Activated naive CD4-positive, alpha-beta T cell treated with anti-CD3 and anti-CD28 coated beads, Interleukin-2, amount 10 ng/mL, durations not matched to agents 7 days and 5 days (primary cell): ENCODE measurements around the gene UHRF2.
A peak's percentile ranks its signal among the peaks of the same experiment; 100 is the strongest.

Experiments
- CTCF ChIA-PET: fragments of 350-600 bp; sonication (Branson Sonifier 250); formaldehyde crosslinking; loops from one replicate; lab custom pipeline; 2021; ENCODE audit warnings: antibody characterized with exemption; lab: Charles Lee
- DNase-seq: peaks from one replicate; pipeline ENCODE4 v3.0.0-alpha.2; 2020
- H3K27ac Mint-ChIP-seq: one replicate; pipeline ENCODE4 v1.8.0; 2021; ENCODE audit warnings: mild to moderate bottlenecking, moderate library complexity, mixed read lengths
- H3K27me3 Mint-ChIP-seq: one replicate; pipeline ENCODE4 v1.8.0; 2021; ENCODE audit warnings: mild to moderate bottlenecking, mixed read lengths
- H3K36me3 Mint-ChIP-seq: one replicate; pipeline ENCODE4 v1.8.0; 2021; ENCODE audit warnings: mixed read lengths
- H3K4me1 Mint-ChIP-seq: one replicate; pipeline ENCODE4 v1.8.0; 2021; ENCODE audit warnings: mixed read lengths
- H3K4me3 Mint-ChIP-seq: one replicate; pipeline ENCODE4 v1.8.0; 2021; ENCODE audit warnings: mild to moderate bottlenecking, moderate library complexity, mixed read lengths
- H3K9me3 Mint-ChIP-seq: one replicate; pipeline ENCODE4 v1.8.0; 2021; ENCODE audit warnings: mixed read lengths

Gene UHRF2

DNA sequence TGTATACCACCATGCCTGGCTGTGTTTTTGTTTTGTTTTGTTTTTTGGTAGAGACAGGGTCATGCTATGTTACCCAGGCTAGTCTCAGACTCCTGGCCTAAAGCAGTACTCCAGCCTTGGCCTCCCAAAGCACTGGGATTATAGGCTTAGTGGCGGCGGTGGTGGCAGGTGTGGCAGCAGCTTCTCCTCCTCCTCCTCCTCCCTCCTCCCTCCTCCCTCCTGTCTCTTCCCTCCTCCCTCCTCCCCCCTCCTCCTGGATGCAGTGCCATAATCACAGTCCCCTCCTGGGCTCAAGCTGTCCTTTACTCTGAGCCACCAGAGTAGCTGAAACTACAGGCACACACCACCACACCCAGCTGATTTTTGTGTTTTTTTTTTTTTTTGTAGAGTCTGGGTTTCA, 71.2 kb downstream of the UHRF2 start:
- CTCF ChIA-PET: no interaction called here
- Mint-ChIP-seq H3K4me1 (no peaks in the 10 kb centered on the region), H3K27me3 (no peaks in the 10 kb centered on the region), H3K4me3 (no peak overlapping the region), H3K36me3 (peaks cover 33% of the 10 kb centered on the region), H3K9me3 (no peaks in the 10 kb centered on the region), H3K27ac (no peak overlapping the region)
- no peak for DNase-seq

GRCh38 chr9:6488395-6488794, 75.4 kb downstream of the UHRF2 start:
- no peak for DNase-seq

DNA sequence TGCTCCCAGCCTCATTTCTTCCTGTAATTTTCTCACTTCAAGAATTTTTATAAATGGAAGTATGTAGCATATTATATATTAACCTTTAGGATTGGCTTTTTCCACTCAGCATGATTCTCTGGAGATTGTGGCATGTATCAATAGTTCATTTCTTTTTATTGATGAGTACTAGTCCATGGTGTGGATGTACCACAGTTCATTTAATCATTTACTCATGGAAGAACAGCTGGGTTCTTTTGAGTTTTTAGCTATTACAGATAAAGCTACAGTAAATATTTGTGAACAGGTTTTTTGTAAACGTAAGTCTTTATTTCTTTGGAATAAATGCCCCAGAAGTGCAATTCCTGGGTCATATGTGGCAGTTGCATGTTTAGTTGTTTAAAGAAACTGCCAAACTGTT, 76.1 kb downstream of the UHRF2 start:
- Mint-ChIP-seq H3K36me3 (peaks cover 38% of the 10 kb centered on the region), H3K27ac (no peak overlapping the region), H3K4me1 (no peaks in the 10 kb centered on the region), H3K4me3 (no peak overlapping the region), H3K9me3 (no peaks in the 10 kb centered on the region), H3K27me3 (no peaks in the 10 kb centered on the region)
- no peak for DNase-seq
- CTCF ChIA-PET: interaction anchor here (0.6 to 1.0 kb wide), 3 partner anchors 79 to 361 kb away, joined by 3 to 4 read pairs (median 3); no protein-coding TSS in a partner anchor

More at GRCh38 chr9:6488395-6488794, 75.4 kb downstream of the UHRF2 start:
- CTCF ChIA-PET: interaction anchor here (0.6 to 1.0 kb wide), 3 partner anchors 94 to 361 kb away, joined by 3 to 4 read pairs (median 3); no protein-coding TSS in a partner anchor
- H3K27ac Mint-ChIP-seq: no peak overlapping the region
- H3K4me3 Mint-ChIP-seq: no peak overlapping the region
- H3K27me3 Mint-ChIP-seq: no peaks in the 10 kb centered on the region
- no peaks in the 10 kb centered on the region for H3K4me1 Mint-ChIP-seq
- no peaks in the 10 kb centered on the region for H3K9me3 Mint-ChIP-seq
- peaks cover 33% of the 10 kb centered on the region for H3K36me3 Mint-ChIP-seq

- H3K27me3 Mint-ChIP-seq: no peaks in the 10 kb centered on the region
- CTCF ChIA-PET: interaction anchor here (1.1 kb wide), 1 partner anchor 23 kb away, joined by 3 read pairs; no protein-coding TSS in a partner anchor
- H3K4me3 Mint-ChIP-seq: no peak overlapping the region
- no peak for DNase-seq
- no peaks in the 10 kb centered on the region for H3K4me1 Mint-ChIP-seq
- peaks cover 42% of the 10 kb centered on the region for H3K36me3 Mint-ChIP-seq
- H3K9me3 Mint-ChIP-seq: no peaks in the 10 kb centered on the region
- no peak overlapping the region for H3K27ac Mint-ChIP-seq
Measured at GRCh38 chr9:6490863-6491262, 77.9 kb downstream of the UHRF2 start.

GRCh38 chr9:6495466-6495865, 82.5 kb downstream of the UHRF2 start:
- Mint-ChIP-seq H3K36me3 (peaks cover 46% of the 10 kb centered on the region), H3K27ac (peak overlapping the region; percentile 37), H3K4me3 (no peak overlapping the region), H3K27me3 (no peaks in the 10 kb centered on the region), H3K4me1 (no peaks in the 10 kb centered on the region), H3K9me3 (no peaks in the 10 kb centered on the region)
- no peak for DNase-seq
- CTCF ChIA-PET: interaction anchor here (1.5 kb wide), 1 partner anchor 73 kb away, joined by 4 read pairs; no protein-coding TSS in a partner anchor

GRCh38 chr9:6498982-6499381, 86.0 kb downstream of the UHRF2 start:
- no peak overlapping the region for H3K4me3 Mint-ChIP-seq
- H3K36me3 Mint-ChIP-seq: peaks cover 48% of the 10 kb centered on the region
- H3K4me1 Mint-ChIP-seq: no peaks in the 10 kb centered on the region
- H3K9me3 Mint-ChIP-seq: no peaks in the 10 kb centered on the region
- no peak for DNase-seq
- H3K27ac Mint-ChIP-seq: peak overlapping the region; percentile 34
- CTCF ChIA-PET: no interaction called here
- H3K27me3 Mint-ChIP-seq: no peaks in the 10 kb centered on the region

DNA sequence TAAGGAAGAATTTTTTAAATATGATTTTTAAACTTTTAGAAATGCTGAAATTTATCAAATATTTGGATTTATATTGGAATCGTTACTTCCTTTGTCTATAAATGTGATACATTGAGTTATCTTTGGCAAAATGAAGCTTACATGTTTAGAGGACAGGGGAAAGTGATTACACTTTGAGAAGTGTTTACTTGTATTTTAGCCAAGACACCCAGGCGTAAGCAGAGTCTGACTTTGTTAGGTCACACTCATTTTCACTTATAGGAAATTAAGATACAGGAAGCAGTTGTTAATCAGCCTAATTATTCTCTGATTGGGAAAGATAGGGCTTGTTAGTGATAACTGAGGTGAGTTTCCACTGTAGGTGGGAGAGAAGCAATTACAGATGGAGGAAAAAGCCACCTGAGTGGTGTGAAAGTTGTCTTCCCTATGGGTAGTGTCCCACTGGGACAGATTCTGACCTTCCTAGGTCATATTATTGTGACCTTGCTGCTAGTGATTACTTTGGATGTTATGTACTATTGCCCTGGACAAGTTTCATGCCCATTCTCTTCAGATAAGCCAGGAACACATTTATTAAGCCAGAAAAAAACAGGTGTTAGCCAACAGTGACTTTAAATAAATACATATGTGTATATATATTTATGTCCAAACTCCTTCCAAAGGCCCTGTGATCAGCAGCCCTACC, 88.7 kb downstream of the UHRF2 start:
- CTCF ChIA-PET: no interaction called here
- DNase-seq: no peak
- Mint-ChIP-seq H3K27ac (no peak overlapping the region), H3K4me1 (no peaks in the 10 kb centered on the region), H3K27me3 (no peaks in the 10 kb centered on the region), H3K9me3 (no peaks in the 10 kb centered on the region), H3K4me3 (no peak overlapping the region), H3K36me3 (peaks cover 57% of the 10 kb centered on the region)

DNA sequence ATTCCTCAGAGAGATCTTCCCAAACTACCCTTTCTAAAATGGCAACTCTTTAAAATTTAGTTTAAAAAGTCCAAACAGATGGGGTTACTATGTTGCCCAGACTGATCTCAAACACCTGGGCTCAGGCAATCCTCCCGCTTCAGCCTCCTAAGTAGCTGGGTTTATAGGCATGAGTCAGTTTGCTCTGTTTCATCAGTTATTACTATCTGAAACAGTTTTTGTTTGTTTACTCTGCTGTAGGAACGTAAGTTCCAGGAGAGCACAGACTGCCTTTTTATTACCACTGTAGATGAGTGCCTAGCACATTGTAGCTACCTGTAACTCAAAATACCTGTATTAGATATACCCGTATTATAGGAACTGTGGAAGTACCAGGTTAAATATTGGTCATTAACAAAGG, 89.4 kb downstream of the UHRF2 start:
- H3K27ac Mint-ChIP-seq: no peak overlapping the region
- no peaks in the 10 kb centered on the region for H3K9me3 Mint-ChIP-seq
- no peak for DNase-seq
- peaks cover 51% of the 10 kb centered on the region for H3K36me3 Mint-ChIP-seq
- CTCF ChIA-PET: no interaction called here
- no peak overlapping the region for H3K4me3 Mint-ChIP-seq
- H3K4me1 Mint-ChIP-seq: no peaks in the 10 kb centered on the region
- H3K27me3 Mint-ChIP-seq: no peaks in the 10 kb centered on the region

DNA sequence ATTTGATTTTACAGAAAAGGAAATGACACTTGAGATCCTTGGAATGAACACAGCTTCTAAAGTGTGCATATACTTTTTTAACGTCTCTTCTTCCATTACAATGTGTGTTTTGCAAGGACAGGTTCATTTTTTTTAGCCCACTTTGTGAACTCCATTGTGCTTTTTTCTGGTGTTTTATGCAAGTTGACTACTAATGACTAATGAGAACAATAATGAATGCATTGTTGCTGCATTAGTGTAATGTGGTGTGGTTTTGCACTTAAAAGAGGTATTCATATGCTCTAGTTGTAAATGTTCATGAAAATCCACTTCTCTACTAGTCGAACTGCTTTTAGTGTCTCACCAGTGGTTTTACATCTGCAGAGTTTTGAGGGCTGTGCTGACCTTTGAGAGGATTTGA, 93.6 kb downstream of the UHRF2 start:
- H3K27ac Mint-ChIP-seq: no peak overlapping the region
- no peaks in the 10 kb centered on the region for H3K9me3 Mint-ChIP-seq
- H3K4me1 Mint-ChIP-seq: no peaks in the 10 kb centered on the region
- no peak overlapping the region for H3K4me3 Mint-ChIP-seq
- CTCF ChIA-PET: no interaction called here
- no peak for DNase-seq
- H3K36me3 Mint-ChIP-seq: peaks cover 54% of the 10 kb centered on the region
- no peaks in the 10 kb centered on the region for H3K27me3 Mint-ChIP-seq

GRCh38 chr9:6512085-6512657, 99.2 kb downstream of the UHRF2 start:
- no peak overlapping the region for H3K4me3 Mint-ChIP-seq
- CTCF ChIA-PET: no interaction called here
- no peak for DNase-seq
- H3K27me3 Mint-ChIP-seq: no peaks in the 10 kb centered on the region
- H3K4me1 Mint-ChIP-seq: no peaks in the 10 kb centered on the region
- H3K27ac Mint-ChIP-seq: no peak overlapping the region
- H3K36me3 Mint-ChIP-seq: peaks cover 32% of the 10 kb centered on the region
- H3K9me3 Mint-ChIP-seq: no peaks in the 10 kb centered on the region

GRCh38 chr9:6522263-6522662, 109.3 kb downstream of the UHRF2 start:
- Mint-ChIP-seq H3K36me3 (peaks cover 31% of the 10 kb centered on the region), H3K27me3 (no peaks in the 10 kb centered on the region), H3K9me3 (peaks cover 9% of the 10 kb centered on the region), H3K27ac (no peak overlapping the region), H3K4me1 (no peaks in the 10 kb centered on the region), H3K4me3 (no peak overlapping the region)
- CTCF ChIA-PET: no interaction called here
- no peak for DNase-seq

GRCh38 chr9:6525326-6526045, 112.5 kb downstream of the UHRF2 start:
- CTCF ChIA-PET: no interaction called here
- Mint-ChIP-seq H3K36me3 (peaks cover 15% of the 10 kb centered on the region), H3K9me3 (peaks cover 6% of the 10 kb centered on the region), H3K27ac (no peak overlapping the region), H3K4me1 (no peaks in the 10 kb centered on the region), H3K27me3 (no peaks in the 10 kb centered on the region), H3K4me3 (no peak overlapping the region)
- no peak for DNase-seq

- Mint-ChIP-seq H3K4me3 (no peak overlapping the region), H3K9me3 (no peaks in the 10 kb centered on the region), H3K27ac (no peak overlapping the region), H3K36me3 (no peaks in the 10 kb centered on the region), H3K4me1 (no peaks in the 10 kb centered on the region), H3K27me3 (peaks cover 7% of the 10 kb centered on the region)
- no peak for DNase-seq
- CTCF ChIA-PET: no interaction called here
Measured at GRCh38 chr9:6535594-6535993, 122.6 kb downstream of the UHRF2 start.

DNA sequence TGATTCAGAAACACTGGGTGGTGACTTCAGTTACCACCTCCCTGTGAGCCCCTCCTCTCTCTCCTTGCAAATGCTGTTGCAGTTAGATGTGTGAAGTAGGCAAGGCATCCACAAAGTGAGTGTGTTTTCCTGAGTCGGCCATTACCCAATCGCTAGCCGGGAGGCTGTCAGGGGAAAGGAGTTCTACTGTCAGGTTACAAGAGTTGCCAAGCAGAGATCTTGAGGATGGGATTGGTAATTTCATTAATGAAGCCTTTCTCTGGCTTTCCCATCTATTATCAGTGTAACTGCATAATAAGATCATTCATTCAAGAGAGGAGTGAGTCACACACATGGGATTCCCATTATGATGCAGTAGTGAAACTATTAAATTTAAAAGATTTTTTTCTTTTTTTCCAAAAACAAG, 125.7 kb downstream of the UHRF2 start:
- CTCF ChIA-PET: no interaction called here
- Mint-ChIP-seq H3K4me1 (no peaks in the 10 kb centered on the region), H3K4me3 (no peak overlapping the region), H3K9me3 (no peaks in the 10 kb centered on the region), H3K27me3 (peaks cover 7% of the 10 kb centered on the region), H3K27ac (no peak overlapping the region), H3K36me3 (no peaks in the 10 kb centered on the region)
- DNase-seq: no peak
